ENCODE measurements around the gene CHIA.
"Not testable (repeated sequence)": the region's sequence is repeated elsewhere in the genome, so short reads cannot be mapped to it uniquely, and the experiment has no call there.

Gene CHIA

GRCh38 chr1:111346089-111346885, 55.6 kb downstream of the CHIA start:
- no peak for TF ChIP-seq CTCF (IDR thresholded peaks at IDR 0.05; ENCODE audit: low read depth, low read length, missing control alignments)
- H3K4me3 ChIP-seq (replicated peaks; ENCODE audit: low read depth, low read length): peak overlapping the region; percentile 44
- DNase-seq (ENCODE audit: extremely low read depth, low read depth): peak; percentile 46

GRCh38 chr1:111347026-111347425, 56.4 kb downstream of the CHIA start:
- H3K4me3 ChIP-seq (replicated peaks; ENCODE audit: low read depth, low read length): peak overlapping the region; percentile 44; the same call in 1 of the 2 replicates
- no peak for DNase-seq (ENCODE audit: extremely low read depth, low read depth)
- TF ChIP-seq CTCF (IDR thresholded peaks at IDR 0.05; ENCODE audit: low read depth, low read length, missing control alignments): no peak

GRCh38 chr1:111351700-111352099, 61.0 kb downstream of the CHIA start:
- H3K4me3 ChIP-seq (replicated peaks; ENCODE audit: low read depth, low read length): no peak overlapping the region
- DNase-seq (ENCODE audit: extremely low read depth, low read depth): no peak
- no peak for TF ChIP-seq CTCF (IDR thresholded peaks at IDR 0.05; ENCODE audit: low read depth, low read length, missing control alignments)

DNA sequence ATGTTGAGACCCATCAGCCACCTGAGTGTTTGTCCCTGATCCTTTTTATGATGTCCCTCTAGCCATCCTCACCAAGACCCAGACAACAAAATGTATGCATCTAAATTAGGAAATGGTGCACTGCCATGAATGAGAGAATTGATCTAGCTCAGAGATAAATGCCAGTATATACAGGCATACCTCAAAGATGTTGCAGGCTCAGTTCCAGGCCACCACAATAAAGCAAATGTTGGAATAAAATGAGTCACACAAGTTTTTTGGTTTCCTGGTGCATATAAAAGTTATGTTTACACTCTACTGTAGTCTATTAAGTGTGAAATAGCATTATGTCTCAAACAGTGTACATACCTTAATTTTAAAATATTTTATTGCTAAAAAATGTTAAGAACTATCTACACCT, 63.9 kb downstream of the CHIA start:
- H3K4me3 ChIP-seq (replicated peaks; ENCODE audit: low read depth, low read length): no peak overlapping the region
- no peak for TF ChIP-seq CTCF (IDR thresholded peaks at IDR 0.05; ENCODE audit: low read depth, low read length, missing control alignments)
- no peak for DNase-seq (ENCODE audit: extremely low read depth, low read depth)

DNA sequence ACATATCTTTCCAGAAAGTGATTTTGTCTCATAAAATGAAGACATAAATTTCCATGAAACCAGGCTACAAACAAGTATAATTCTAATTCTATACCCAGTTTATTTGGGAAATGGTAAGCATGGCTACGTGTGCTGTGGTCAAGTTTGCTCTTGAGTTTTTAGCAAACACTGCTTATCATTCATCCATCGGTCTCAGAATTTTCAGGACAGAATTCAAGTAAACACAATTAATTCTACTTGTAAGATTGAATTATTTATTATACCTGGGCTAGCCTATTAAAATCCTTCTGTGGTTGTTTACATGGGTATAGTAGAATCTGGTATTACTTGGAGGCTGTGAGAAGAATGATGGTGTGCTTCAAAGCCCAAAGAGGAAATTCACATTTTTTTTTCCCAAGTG, 68.3 kb downstream of the CHIA start:
- no peak for DNase-seq (ENCODE audit: extremely low read depth, low read depth)

DNA sequence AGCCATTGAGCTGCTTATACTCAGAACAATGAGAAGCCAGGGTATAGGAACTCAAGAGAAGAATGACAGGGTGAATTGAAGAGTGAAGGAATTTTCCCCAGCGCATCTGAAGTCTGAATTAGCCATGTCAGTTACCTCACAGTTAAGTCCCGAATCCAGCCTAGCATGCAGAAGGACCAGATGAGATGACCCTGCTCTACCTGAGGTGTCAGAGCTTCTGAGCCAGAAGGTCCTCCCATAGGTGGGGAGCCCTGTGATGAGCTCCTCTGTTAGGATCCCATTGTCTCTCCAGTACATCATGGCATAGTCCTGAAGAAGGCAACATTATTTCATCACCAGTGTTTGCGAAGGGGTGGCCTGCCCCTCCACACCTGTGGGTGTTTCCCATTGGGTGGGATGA, 68.7 kb downstream of the CHIA start:
- H3K4me3 ChIP-seq (replicated peaks; ENCODE audit: low read depth, low read length): no peak overlapping the region
- DNase-seq (ENCODE audit: extremely low read depth, low read depth): no peak

More for the DNA sequence above, 68.3 kb downstream of the CHIA start:
- no peak overlapping the region for H3K4me3 ChIP-seq (replicated peaks; ENCODE audit: low read depth, low read length)
- TF ChIP-seq CTCF (IDR thresholded peaks at IDR 0.05; ENCODE audit: low read depth, low read length, missing control alignments): no peak

DNA sequence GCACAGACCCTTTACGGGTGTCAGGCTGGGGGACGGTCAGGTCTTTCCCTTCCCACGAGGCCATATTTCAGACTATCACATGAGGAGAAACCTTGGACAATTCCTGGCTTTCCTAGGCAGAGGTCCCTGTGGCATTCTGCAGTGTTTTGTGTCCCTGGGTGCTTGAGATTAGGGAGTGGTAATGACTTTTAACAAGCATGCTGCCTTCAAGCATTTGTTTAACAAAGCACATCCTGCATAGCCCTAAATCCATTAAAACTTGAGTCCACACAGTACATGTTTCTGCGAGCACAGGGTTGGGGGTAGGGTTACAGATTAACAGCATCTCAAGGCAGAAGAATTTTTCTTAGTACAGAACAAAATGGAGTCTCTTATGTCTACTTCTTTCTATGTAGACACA, 69.6 kb downstream of the CHIA start:
- H3K4me3 ChIP-seq (replicated peaks; ENCODE audit: low read depth, low read length); DNase-seq (ENCODE audit: extremely low read depth, low read depth): not testable (repeated sequence)

More for the DNA sequence above, 68.7 kb downstream of the CHIA start:
- TF ChIP-seq CTCF (IDR thresholded peaks at IDR 0.05; ENCODE audit: low read depth, low read length, missing control alignments): no peak

Data from HFF-Myc (cell line).